Stimulated activated CD8-positive, alpha-beta memory T cell treated with anti-CD3 and anti-CD28 coated beads, Interleukin-12 subunit alpha, Interleukin-12 subunit beta, amount 100 ng/mL, for 4 hours (primary cell): Measurements from ENCODE around the gene MDN1.
"Not testable (repeated sequence)": the region's sequence is repeated elsewhere in the genome, so short reads cannot be mapped to it uniquely, and the experiment has no call there.

Experiments
- DNase-seq: peaks from one replicate; pipeline ENCODE4 v3.0.0-alpha.2; 2020; ENCODE audit warnings: low read depth

MDN1 gene

GRCh38 chr6:89819336-89820130 lies at the start of gene MDN1:
Gene MDN1, minus strand, starts transcription at chr6:89819794. Its CDS starts 187 bp downstream, at chr6:89819607.
- DNase-seq: peak; percentile 81

DNA sequence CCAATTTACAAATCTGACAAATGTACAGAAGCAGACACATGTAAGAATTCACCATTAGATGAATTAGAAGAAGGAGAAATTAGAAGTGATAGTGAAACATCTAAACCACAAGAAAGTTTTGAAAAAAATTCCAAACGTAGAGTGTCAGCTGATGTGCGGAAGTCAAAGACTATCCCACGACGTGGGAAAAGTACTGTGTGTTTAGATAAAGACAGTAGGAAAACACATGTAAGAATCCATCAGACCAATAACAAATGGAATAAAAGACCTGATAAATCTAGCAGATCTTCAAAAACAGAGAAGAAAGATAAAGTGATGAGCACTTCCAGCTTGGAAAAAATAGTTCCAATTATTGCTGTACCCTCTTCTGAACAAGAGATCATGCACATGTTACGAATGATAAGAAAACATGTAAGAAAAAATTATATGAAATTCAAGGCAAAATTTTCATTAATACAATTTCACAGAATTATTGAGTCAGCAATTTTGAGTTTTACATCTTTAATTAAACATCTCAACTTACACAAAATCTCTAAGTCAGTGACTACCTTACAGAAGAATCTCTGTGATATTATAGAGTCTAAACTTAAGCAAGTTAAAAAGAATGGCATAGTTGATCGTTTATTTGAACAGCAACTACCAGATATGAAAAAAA lies 46.6 kb upstream of the MDN1 start:
- no peak for DNase-seq

DNA sequence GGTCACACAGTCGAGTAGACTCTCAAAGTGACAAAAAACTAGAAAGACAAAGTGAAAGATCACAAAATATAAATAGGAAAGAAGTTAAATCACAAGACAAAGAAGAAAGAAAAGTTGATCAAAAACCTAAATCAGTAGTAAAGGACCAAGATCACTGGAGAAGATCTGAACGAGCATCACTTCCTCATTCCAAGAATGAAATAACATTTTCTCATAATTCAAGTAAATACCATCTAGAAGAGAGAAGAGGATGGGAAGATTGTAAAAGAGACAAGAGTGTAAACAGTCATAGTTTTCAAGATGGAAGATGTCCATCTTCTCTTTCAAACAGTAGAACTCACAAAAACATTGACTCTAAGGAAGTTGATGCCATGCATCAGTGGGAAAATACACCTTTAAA lies 43.1 kb upstream of the MDN1 start:
- DNase-seq: no peak

GRCh38 chr6:89862273-89862672 lies 42.7 kb upstream of the MDN1 start:
- no peak for DNase-seq

GRCh38 chr6:89859744-89860143 lies 40.1 kb upstream of the MDN1 start:
- no peak for DNase-seq

DNA sequence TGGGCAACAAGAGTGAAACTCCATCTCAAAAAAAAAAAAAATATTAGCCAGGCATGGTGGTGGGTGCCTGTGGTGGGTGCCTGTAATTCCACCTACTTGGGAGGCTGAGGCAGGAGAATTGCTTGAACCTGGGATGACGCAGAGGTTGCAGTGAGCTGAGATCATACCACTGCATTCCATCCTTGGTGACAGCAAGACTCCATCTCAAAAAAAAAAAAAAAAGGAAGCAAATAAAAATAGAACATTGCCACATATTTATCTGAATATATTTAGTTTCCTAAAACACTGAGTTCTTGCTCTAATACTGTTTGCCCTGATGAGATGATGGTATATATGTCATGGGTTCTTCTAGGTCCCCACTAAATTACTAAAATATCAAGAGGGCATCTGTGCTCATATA lies 38.4 kb upstream of the MDN1 start:
- no peak for DNase-seq

- DNase-seq: no peak
Measured at GRCh38 chr6:89853068-89853467, 33.5 kb upstream of the MDN1 start.

DNA sequence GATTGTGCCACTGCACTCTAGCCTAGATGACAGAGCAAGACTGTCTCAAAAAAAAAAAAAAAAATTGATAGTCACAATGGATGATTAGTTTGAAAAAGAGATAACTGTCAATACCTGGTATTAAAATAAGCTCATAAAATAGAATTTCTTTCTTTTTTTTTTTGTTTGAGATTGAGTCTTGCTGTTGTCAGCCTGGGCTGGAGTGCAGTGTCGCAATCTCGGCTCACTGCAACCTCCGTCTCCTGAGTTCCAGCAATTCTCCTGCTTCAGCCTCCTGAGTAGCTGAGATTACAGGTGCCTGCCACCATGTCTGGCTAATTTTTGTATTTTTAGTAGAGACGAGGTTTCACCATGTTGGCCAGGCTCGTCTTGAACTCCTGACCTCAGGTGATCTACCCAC lies 27.9 kb upstream of the MDN1 start:
- DNase-seq: not testable (repeated sequence)

DNA sequence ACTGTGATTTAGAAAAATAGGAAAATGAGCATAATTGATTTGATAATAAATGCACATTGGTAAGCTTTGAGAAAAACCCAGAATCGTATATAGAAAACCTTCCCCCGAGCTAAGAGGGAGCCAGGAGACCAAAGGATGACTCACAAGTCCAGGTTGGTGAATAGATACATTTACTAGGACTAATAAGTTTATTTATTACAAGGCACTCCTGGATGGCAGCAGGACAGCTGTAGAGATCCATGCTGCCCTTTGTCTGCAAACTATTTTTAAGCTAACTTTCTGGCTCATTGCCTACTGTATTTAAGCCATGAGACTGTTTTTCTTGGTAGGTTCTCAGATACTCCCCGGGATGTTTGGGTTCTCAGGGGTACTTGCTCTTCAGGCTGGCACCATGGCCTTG lies 23.5 kb upstream of the MDN1 start:
- DNase-seq: no peak

DNA sequence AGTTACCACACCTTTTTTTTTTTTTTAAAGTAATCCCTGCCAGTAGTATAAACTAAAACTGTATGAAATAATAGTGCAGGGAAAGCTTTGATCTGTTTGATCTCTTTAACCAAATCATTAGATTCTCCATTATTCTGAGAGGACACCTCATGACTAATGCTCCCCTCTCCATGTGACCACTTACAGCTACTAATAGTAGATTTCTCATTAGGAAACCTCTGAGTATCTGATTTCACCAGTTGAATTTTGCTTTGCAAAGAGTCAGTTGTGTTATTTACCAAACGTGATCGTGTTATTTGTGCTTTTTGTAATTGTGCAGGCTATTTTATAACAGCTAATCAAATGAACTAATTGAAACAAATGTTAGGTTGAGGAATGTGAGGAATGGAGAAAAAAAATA lies 22.6 kb upstream of the MDN1 start:
- DNase-seq: no peak

GRCh38 chr6:89840538-89840937 lies 20.9 kb upstream of the MDN1 start:
- no peak for DNase-seq

DNA sequence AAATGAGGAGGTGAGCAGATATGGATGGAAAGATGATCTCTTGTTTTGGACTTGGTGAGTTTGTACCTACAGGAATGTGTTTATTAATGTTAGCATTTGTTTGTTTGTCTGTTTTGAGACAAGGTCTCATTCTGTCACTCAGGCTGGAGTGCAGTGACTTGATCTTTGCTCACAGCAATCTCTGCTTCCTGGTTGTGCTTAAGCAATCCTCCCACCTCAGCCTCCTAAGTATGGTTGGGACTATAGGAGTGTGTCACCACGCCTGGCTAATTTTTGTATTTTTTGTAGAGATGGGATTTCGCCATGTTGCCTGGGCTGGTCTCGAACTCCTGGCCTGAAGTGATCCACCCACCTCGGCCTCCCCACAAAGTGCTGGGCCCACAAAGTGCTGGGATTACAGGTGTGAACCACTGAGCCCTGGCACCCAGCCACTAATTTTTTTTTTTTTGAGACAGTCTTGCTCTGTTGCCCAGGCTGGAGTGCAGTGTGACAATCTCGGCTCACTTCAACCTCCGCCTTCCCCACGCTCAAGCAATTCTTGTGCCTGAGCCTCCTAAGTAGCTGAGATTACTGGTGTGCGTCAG lies 17.1 kb upstream of the MDN1 start:
- no peak for DNase-seq

DNA sequence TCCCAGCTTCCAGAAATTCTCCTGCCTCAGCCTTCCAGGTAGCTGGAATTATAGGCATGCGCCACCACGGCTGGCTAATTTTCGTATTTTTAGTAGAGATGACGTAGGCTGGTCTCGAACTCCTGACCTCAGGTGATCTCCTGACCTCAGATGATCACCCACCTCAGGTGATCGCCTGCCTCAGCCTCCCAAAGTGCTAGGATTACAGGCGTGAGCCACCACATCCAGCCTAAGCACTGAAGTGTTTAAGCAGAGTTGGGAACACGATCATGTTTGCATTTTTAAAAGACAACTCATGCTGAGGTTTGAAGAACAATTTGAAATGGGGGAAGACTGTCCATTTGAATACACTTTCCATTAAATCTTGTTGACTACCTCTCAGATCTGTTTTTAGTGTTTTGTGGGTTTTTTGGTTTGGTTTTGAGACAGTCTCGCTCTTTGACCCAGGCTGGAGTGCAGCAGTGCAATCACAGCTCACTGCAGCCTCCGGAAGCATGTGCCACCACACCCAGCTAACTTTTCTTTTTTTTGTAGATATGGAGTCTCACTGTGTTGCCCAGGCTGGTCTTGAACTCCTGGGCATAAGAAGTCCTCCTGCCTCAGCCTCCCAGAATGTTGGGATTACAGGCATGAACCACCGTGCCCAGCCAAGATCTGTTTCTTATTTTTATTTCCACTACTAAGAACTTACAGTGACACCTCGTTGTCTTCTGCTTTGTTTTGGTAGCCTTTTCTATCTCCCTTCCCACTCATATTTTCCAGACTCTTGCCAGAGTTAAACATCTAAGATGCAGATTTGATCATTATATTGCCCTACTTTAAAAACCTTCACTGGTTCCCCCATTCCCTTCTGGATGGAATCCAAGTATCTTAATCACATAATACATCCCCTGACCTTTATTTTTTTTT lies 15.5 kb upstream of the MDN1 start:
- DNase-seq: no peak

DNA sequence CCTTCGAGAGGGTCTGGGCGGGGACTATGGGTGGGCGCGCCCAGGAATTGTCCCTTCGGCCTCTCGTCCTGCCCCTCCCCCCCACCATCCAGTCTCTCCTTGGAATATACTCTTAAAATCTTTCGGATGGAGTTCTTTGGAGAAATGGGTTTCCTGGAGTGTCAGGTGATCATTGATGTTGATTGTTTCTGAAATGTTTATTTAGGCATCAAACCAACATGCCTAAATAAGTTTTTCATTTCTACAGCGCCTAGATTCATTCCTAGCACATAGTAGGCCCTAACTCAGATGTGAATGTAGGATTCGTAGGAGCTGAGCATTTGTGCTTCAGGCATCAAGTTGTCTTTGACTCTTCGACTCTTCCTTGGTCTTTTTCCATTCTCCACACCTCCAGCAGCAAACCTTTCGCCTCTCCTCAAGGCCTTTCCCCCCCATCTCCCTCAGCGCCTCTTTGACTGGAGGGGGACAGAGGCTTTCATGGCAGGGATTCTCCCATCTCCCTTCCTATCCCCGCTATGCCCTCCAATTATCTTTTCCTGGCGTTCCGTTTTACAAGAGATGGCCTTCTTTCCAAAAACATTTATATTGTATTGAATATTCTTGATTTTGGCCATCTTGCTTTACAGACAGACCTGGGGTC lies 10.7 kb upstream of the MDN1 start:
- no peak for DNase-seq

DNA sequence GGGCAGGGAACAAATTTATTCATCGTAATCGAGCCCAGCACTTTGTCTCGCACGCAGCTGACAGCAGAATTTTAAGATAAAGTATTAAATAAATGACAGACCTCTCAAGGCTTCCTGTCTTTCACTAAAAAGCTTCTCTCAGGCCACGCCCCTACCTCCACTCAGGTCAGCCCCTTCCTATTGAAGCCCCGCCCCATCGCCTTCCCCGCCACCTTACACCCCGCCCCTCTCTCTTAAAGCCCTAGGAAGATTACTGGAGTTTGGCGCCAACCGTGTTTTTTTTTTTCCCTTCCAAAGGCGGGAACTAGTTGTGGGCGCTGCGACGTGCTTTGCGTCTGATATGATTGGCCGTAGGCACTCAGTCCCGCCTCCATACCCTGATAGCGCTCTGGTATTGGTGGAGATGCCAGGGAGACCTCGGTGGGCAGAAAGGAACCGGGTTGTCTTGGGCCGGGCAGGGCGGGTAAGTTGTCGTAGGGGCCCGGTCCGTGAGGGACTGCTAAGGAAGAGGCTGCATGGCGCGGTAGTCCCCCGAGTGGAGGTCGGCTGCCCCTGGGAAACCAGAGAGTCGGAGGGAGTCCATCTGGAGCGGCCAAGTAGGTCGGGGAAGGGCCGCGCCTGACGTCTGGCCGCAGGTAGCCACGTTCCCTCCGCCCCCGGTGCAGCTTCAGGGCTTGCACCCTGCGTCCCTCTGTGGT lies 10.0 kb upstream of the MDN1 start, which contains the start of gene CASP8AP2:
Gene CASP8AP2, plus strand, starts transcription at position 409 of the 698 bp plus-strand sequence.
- peak; percentile 85 for DNase-seq

DNA sequence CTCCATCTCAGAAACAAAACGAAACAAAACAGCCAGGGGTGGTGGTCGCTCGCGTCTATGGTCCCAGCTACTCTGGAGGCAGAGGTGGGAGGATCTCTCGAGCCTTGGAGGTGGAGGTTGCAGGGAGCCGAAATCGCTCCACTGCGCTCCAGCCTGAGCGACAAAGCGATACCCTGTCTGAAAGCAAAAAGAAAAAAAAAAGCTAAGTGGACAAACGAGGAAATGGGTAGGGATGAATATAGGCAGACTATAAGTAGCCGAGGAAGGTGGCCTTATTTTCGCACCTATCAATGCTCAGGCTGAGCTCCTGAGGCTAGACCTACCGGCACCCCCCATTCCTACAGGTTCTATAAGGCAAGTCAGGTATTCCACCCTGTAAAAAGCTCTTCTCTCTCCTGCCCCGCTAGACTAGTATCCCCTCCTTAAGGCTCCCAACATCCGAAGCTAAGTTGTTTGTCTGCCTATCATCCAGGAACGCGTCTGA lies 9.4 kb upstream of the MDN1 start:
- DNase-seq: no peak

DNA sequence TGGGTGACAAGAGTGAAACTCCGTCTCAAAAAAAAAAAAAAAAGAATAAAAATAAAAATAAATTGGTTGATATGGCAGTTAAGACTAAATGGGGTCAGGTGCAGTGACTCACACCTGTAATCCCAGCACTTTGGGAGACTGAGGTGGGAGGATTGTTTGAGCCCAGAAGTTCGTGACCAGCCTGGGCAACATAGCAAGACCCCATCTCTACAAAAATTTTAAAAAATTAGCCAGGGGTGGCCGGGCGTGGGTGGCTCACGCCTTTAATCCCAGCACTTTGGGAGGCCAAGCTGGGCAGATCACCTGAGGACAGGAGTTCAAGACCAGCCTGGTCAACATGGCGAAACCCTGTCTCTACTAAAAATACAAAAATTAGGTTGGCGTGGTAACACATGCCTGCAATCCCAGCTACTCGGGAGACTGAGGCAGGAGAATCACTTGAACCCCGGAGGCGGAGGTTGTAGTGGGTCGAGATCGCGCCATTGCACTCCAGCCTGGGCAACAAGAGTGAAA lies 8.9 kb upstream of the MDN1 start:
- not testable (repeated sequence) for DNase-seq

DNA sequence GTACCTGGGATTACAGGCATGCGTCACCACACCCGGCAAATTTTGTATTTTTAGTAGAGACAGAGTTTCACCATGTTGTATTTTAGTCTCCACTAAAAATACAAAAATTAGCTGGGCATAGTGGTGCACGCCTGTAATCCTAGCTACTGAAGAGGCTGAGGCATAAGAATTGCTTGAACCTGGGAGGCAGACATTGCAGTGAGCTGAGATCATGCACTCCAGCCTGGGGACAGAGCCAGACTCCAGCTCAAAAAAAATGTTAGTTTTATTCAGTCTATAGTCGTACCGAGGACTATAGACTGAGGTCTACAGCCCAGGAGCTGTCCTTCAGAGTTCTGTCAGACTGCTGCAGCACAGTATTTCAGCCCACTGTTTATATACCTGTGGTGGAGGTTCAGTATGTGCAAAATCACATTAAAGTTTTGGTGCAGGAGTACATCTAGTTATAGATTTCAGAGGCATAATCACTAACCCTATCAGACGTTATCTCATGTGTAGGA lies 6.5 kb upstream of the MDN1 start:
- no peak for DNase-seq

DNA sequence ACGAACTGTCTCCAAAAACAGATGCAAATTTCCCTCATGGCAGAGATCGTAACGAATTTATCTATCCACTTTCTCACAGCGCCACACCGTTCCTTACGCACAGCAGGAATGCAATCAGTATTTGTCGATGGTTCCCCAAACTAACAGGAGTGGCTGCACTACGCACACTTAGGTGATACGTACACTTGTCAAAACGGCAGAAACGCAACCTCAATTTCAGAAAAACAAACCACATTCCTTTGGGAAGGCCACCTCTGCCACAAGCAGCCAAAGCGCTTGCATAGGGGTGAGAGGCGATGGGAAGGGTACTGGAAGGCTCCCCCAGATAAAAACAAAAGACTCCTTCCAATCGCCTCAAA lies 638 bp downstream of the MDN1 start:
- peak; percentile 19 for DNase-seq

GRCh38 chr6:89817481-89817880 lies 2.1 kb downstream of the MDN1 start:
- no peak for DNase-seq

- DNase-seq: not testable (repeated sequence)
Measured at GRCh38 chr6:89813422-89813821, 6.2 kb downstream of the MDN1 start.
